T-helper 2 cell treated with Interferon-gamma antibody and Interleukin-4, amounts not matched to agents 5 μg/mL and 100 μg/mL, for 36 hours (primary cell): Measurements from ENCODE around the gene METTL9.
"Not testable (repeated sequence)": the region's sequence is repeated elsewhere in the genome, so short reads cannot be mapped to it uniquely, and the experiment has no call there.

ENCODE experiments used
- DNase-seq: peaks from one replicate; pipeline ENCODE4 v3.0.0; 2021; ENCODE audit warnings: low spot score
- H3K27ac Mint-ChIP-seq: one replicate; pipeline ENCODE4 v1.8.0; 2021; ENCODE audit warnings: mild to moderate bottlenecking, mixed read lengths
- H3K27me3 Mint-ChIP-seq: one replicate; pipeline ENCODE4 v1.8.0; 2021; ENCODE audit warnings: low read depth, mixed read lengths
- H3K36me3 Mint-ChIP-seq: one replicate; pipeline ENCODE4 v1.8.0; 2021; ENCODE audit warnings: low read depth, mixed read lengths
- H3K4me1 Mint-ChIP-seq: one replicate; pipeline ENCODE4 v1.8.0; 2021; ENCODE audit warnings: low read depth, mixed read lengths
- H3K4me3 Mint-ChIP-seq: one replicate; pipeline ENCODE4 v1.8.0; 2022; ENCODE audit warnings: mild to moderate bottlenecking, moderate library complexity, mixed read lengths
- H3K9me3 Mint-ChIP-seq: one replicate; pipeline ENCODE4 v1.8.0; 2021; ENCODE audit warnings: mixed read lengths

The METTL9 gene

GRCh38 chr16:21565507-21565860 lies 33.9 kb upstream of the METTL9 start:
- Mint-ChIP-seq H3K27ac (no peak overlapping the region), H3K9me3 (no peaks in the 10 kb centered on the region), H3K4me1 (peaks cover 5% of the 10 kb centered on the region), H3K27me3 (peaks cover 7% of the 10 kb centered on the region), H3K36me3 (no peaks in the 10 kb centered on the region), H3K4me3 (no peak overlapping the region)
- no peak for DNase-seq

GRCh38 chr16:21565861-21566669 lies 33.3 kb upstream of the METTL9 start:
- H3K27ac Mint-ChIP-seq, result no peak overlapping the region
- no peak for DNase-seq
- H3K9me3 Mint-ChIP-seq, result no peaks in the 10 kb centered on the region
- H3K4me1 Mint-ChIP-seq, result peaks cover 5% of the 10 kb centered on the region
- H3K27me3 Mint-ChIP-seq, result peaks cover 7% of the 10 kb centered on the region
- H3K4me3 Mint-ChIP-seq, result no peak overlapping the region
- H3K36me3 Mint-ChIP-seq, result no peaks in the 10 kb centered on the region

- peaks cover 11% of the 10 kb centered on the region for H3K27me3 Mint-ChIP-seq
- no peaks in the 10 kb centered on the region for H3K9me3 Mint-ChIP-seq
- H3K4me3 Mint-ChIP-seq, result no peak overlapping the region
Measured at GRCh38 chr16:21566891-21567414, 32.4 kb upstream of the METTL9 start.

GRCh38 chr16:21567496-21567895 lies 31.9 kb upstream of the METTL9 start:
- H3K4me3 Mint-ChIP-seq, H3K36me3 Mint-ChIP-seq, H3K27ac Mint-ChIP-seq, DNase-seq, H3K9me3 Mint-ChIP-seq, H3K4me1 Mint-ChIP-seq: not testable (repeated sequence)
- H3K27me3 Mint-ChIP-seq, result peaks cover 11% of the 10 kb centered on the region

More at GRCh38 chr16:21566891-21567414, 32.4 kb upstream of the METTL9 start:
- Mint-ChIP-seq H3K36me3 (no peaks in the 10 kb centered on the region), H3K27ac (no peak overlapping the region), H3K4me1 (peaks cover 5% of the 10 kb centered on the region)
- DNase-seq, result no peak

GRCh38 chr16:21568502-21569189 lies 30.7 kb upstream of the METTL9 start:
- Mint-ChIP-seq H3K9me3 (no peaks in the 10 kb centered on the region), H3K27ac (no peak overlapping the region), H3K4me1 (peaks cover 5% of the 10 kb centered on the region), H3K4me3 (no peak overlapping the region), H3K27me3 (peaks cover 11% of the 10 kb centered on the region), H3K36me3 (no peaks in the 10 kb centered on the region)
- no peak for DNase-seq

- Mint-ChIP-seq H3K4me3 (no peak overlapping the region), H3K9me3 (no peaks in the 10 kb centered on the region), H3K36me3 (no peaks in the 10 kb centered on the region), H3K27me3 (peaks cover 10% of the 10 kb centered on the region), H3K4me1 (peaks cover 3% of the 10 kb centered on the region), H3K27ac (no peak overlapping the region)
- DNase-seq, result no peak
Measured at GRCh38 chr16:21570676-21571017, 28.7 kb upstream of the METTL9 start.

- H3K27me3 Mint-ChIP-seq, result peaks cover 20% of the 10 kb centered on the region
- DNase-seq, H3K36me3 Mint-ChIP-seq, H3K9me3 Mint-ChIP-seq, H3K4me3 Mint-ChIP-seq, H3K4me1 Mint-ChIP-seq, H3K27ac Mint-ChIP-seq: not testable (repeated sequence)
Measured at GRCh38 chr16:21573506-21573905, 25.9 kb upstream of the METTL9 start.

GRCh38 chr16:21574372-21574771 lies 25.0 kb upstream of the METTL9 start:
- no peak for DNase-seq
- Mint-ChIP-seq H3K9me3 (no peaks in the 10 kb centered on the region), H3K4me3 (no peak overlapping the region), H3K4me1 (no peaks in the 10 kb centered on the region), H3K27me3 (peaks cover 24% of the 10 kb centered on the region), H3K27ac (no peak overlapping the region), H3K36me3 (no peaks in the 10 kb centered on the region)

- H3K36me3 Mint-ChIP-seq, DNase-seq: not testable (repeated sequence)
Measured at GRCh38 chr16:21576323-21576722, 23.1 kb upstream of the METTL9 start.

GRCh38 chr16:21577487-21577886 lies 21.9 kb upstream of the METTL9 start:
- H3K27ac Mint-ChIP-seq, H3K36me3 Mint-ChIP-seq, H3K4me1 Mint-ChIP-seq, DNase-seq, H3K4me3 Mint-ChIP-seq, H3K9me3 Mint-ChIP-seq: not testable (repeated sequence)
- peaks cover 23% of the 10 kb centered on the region for H3K27me3 Mint-ChIP-seq

More at GRCh38 chr16:21576323-21576722, 23.1 kb upstream of the METTL9 start:
- peaks cover 28% of the 10 kb centered on the region for H3K27me3 Mint-ChIP-seq
- not testable (repeated sequence) for H3K9me3 Mint-ChIP-seq, H3K27ac Mint-ChIP-seq, H3K4me3 Mint-ChIP-seq, H3K4me1 Mint-ChIP-seq

- DNase-seq, H3K4me3 Mint-ChIP-seq, H3K9me3 Mint-ChIP-seq, H3K27ac Mint-ChIP-seq, H3K4me1 Mint-ChIP-seq, H3K36me3 Mint-ChIP-seq: not testable (repeated sequence)
- H3K27me3 Mint-ChIP-seq, result peaks cover 23% of the 10 kb centered on the region
Measured at GRCh38 chr16:21578311-21578710, 21.1 kb upstream of the METTL9 start.

GRCh38 chr16:21580131-21580530 lies 19.2 kb upstream of the METTL9 start:
- not testable (repeated sequence) for H3K9me3 Mint-ChIP-seq, H3K4me3 Mint-ChIP-seq, H3K36me3 Mint-ChIP-seq, H3K27ac Mint-ChIP-seq, DNase-seq, H3K4me1 Mint-ChIP-seq
- peaks cover 23% of the 10 kb centered on the region for H3K27me3 Mint-ChIP-seq

GRCh38 chr16:21580807-21581206 lies 18.6 kb upstream of the METTL9 start:
- Mint-ChIP-seq H3K4me1 (peaks cover 4% of the 10 kb centered on the region), H3K9me3 (no peaks in the 10 kb centered on the region), H3K4me3 (no peak overlapping the region), H3K27ac (no peak overlapping the region), H3K36me3 (no peaks in the 10 kb centered on the region), H3K27me3 (peaks cover 23% of the 10 kb centered on the region)
- no peak for DNase-seq

- Mint-ChIP-seq H3K4me3 (no peak overlapping the region), H3K9me3 (no peaks in the 10 kb centered on the region), H3K4me1 (peaks cover 4% of the 10 kb centered on the region), H3K36me3 (no peaks in the 10 kb centered on the region), H3K27ac (no peak overlapping the region), H3K27me3 (peaks cover 5% of the 10 kb centered on the region)
- DNase-seq, result no peak
Measured at GRCh38 chr16:21584817-21585216, 14.6 kb upstream of the METTL9 start.
